Measurements from ENCODE around the gene SLC34A3.

The SLC34A3 gene

DNA sequence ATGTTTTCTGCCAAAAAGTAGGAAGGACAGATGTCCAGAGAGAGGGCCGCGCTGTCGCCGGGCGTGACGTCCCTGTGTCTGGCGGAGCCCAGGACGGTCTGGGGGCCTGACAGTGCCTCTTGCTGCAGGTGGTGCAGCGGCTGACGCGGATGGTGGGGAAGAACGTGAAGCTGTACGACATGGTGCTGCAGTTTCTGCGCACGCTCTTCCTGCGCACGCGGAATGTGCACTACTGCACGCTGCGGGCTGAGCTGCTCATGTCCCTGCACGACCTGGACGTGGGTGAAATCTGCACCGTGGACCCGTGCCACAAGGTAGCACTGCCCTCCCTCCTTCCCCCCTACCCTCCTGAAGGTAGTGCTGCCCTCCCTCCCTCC, 32.2 kb downstream of the SLC34A3 start:
- no peak for DNase-seq

DNA sequence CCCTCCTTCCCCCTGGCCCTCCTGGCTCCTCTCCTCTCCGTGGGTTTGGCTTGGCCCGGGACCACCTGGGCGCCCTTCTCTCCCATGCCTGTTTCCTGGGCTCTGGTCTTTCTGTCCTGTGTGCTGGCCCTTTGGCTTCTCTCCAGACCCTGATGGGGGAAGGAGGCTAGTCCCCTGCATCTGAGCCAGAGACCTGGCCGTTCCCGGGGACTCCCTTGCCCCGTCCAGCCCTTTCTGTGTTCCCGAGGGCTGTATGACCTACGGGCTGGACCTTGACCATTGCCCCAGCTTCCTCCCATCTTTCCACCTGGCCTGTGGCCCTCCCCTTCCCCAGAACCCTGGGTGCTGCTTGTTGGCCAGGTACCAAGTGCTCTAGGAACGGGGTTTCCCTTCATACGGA, 32.8 kb downstream of the SLC34A3 start:
- DNase-seq, result no peak

DNA sequence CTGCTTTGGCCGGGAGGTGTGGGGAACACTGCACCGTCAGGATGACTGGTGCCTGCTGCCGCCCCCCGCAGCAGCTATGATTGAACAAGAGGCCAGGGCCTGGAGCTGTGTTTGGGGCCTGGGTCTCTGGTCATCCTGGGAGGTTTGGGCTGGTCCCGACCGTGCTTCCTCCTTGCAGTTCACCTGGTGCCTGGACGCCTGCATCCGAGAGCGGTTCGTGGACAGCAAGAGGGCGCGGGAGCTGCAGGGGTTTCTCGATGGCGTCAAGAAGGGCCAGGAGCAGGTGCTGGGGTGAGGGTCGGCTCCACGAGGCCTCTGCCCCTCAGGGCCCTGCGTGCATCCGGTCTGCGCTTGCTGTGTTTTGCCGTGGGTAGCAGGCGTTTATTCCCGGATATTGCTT, 33.4 kb downstream of the SLC34A3 start:
- no peak for DNase-seq

DNA sequence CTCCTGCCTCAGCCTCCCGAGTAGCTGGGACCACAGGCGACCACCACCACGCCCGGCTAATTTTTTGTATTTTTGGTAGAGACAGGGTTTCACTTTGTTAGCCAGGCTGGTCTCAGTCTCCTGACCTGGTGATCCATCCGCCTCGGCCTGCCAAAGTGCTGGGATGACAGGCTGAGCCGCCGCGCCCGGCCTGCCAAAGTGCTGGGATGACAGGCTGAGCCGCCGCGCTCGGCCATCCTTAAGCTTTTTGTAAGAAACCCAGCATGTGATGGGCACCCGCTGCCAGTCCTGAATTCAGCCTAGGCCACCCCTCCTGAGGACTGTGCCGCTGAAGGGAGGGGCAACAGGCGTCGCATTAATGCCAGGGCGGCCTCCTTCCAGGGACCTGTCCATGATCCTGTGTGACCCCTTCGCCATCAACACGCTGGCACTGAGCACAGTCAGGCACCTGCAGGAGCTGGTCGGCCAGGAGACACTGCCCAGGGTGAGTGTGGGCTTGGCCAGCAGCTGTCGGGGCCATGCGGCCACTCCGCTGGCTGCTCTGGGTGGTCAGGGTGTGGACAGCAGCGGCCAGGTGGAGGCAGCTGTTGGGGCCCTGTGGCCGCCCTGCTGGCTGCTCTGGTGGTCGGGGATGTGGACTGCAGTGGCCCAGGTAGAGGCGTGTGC, 34.9 kb downstream of the SLC34A3 start:
- DNase-seq, result no peak

DNA sequence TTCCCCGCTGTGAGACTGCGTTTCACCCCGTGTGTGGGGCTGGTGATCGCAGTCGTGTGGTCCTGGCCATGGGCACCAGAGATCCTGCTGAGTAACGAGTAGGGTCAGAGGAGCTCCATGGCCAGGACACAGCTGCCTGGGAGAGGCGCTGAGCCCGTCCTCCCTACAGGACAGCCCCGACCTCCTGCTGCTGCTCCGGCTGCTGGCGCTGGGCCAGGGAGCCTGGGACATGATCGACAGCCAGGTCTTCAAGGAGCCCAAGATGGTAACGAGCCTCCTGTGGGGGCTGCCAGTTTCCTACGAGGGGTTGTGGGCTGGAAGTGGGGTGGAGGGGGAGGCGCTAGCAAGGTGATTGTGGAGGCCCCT, 35.4 kb downstream of the SLC34A3 start:
- no peak for DNase-seq

DNA sequence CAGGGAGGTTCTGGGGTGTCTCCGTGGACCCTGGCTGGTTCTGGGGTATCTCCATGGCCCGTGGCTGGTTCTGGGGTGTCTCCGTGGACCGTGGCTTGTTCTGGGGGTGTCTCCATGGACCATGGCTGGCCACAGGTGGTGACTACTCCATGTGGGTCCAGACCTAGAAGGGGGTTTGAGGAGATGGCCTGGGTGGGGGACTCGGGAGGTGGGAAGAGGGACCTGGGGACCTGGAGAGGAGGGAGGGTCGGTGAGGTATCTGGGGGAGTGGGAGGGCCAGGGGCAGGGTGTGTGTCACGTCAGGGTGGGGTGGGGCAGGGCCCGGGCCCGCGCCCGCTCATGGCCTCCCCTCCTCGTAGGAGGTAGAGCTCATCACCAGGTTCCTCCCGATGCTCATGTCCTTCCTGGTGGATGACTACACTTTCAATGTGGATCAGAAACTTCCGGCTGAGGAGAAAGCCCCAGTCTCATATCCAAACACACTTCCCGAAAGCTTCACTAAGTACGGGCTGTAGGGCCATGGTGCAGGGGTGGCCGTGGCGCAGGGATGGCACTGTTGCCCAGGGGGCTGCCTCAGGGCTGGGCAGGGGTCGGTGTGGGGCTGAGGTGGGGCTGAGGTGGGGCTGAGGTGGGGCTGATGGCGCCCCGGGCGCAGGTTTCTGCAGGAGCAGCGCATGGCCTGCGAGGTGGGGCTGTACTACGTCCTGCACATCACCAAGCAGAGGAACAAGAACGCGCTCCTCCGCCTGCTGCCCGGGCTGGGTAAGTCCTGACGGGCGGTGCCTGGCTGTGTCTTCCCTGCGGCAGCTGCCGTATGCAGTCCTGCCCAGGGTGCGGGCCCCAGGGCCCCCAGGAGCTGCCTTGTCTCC, 36.1 kb downstream of the SLC34A3 start:
- DNase-seq, result no peak

DNA sequence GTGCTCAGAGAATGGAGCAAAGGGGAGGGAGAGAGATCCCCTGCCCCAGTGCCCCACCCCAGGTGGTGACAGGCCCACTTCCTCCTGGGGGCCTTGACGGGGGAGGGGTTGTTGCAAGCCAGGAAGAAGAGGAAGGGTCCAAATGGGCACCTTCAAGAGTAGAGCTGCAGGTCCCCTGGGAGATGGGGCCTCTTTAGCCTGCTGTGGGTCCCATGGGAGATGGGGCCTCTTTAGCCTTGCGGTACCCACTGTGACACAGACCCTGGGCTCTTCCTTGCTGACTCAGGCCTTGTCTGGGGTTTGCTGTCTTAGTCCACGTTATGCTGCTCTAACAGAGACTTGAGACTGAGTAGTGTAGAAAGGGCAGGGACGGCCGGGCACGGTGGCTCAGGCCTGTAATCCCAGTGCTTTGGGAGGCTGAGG, 37.2 kb downstream of the SLC34A3 start:
- DNase-seq, result no peak

DNA sequence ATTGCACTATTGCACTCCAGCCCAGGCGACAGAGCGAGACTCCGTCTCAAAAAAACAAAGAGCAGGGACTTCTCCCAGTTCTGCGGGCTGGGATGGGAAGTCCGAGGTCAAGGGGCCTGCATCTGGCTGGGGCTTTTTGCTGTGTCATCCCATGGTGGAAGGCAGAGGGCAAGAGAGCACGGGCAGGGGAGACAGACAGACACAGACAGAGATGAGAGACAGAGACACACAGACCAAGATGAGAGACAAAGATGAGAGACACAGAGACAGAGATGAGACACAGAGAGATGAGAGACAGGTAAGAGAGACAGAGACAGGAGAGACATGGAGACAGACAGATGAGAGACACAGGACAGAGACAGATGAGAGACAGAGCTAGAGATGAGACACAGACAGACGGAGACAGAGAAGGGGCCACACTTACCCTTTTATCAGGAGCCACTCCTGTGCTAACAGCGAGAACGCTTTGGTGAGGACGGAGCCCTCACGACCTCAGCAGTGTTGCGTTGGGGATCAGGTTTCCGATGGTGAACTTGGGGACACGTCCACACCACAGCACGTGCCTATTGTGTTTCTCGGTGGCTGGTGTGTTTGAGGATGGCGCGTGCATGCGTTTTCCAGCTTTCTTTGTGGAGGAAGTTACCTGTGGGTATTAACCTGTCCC, 38.0 kb downstream of the SLC34A3 start:
- no peak for DNase-seq

DNA sequence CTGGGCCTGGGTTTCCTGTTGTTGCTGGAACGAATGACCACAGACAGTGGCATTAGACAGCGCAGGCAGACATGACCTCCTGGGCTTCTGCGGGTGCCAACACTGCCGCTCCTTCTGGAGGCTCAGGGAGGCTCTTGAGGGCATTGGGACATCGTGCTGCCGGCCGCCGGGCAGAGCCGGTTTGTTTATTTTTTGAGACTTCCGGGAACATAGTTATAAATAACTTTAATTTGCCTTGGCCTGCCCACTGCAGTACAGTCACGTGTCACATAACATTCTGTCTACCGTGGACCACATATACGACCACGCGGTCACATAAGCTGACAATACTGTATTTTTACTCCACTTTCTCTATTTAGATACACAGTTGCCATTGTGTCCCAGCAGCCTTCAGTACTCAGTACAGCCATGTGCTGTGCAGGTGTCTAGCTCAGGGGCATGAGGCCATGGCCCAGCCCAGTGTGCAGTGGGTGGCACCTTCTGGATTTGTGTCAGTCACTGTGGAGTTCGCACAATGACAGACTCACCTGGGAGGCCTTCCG, 38.6 kb downstream of the SLC34A3 start:
- DNase-seq, result no peak

DNA sequence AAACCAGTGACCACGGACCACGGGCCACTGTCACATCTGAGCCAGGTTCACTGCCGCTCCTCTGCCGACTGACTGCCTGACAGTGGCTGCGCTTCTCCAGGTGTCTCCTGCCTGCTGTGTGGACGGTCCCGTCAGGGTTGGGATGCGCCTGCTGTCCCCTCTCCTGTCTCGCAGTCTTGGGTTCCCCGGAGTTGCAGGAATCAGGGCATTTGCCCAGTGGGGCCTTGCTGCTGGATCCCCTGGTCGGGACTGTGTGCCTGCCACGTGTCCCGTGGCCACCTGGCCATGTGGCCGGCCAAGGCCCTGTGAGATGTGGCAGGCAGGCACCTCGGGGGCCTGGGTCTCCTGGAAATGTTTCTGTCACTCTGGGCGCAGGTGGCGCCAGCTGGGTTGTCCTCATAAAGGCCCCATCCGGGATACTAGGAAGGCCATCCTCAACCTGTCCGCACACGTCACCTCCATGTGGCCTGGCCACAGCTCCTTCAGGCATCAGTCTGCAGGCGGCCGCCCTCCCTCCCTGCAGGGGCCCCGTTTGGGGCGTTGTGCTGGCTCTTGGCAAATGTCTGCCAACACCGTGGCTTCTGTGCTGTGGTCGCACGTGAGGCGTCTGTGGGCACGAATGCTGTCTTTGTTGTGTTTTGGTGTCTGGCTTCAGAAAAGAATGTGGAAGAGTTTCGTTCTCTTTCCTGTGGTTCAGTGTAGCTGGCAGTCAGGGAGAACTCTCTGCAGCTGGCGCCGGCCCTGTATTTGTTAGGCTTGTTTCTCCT, 40.4 kb downstream of the SLC34A3 start:
- no peak for DNase-seq

DNA sequence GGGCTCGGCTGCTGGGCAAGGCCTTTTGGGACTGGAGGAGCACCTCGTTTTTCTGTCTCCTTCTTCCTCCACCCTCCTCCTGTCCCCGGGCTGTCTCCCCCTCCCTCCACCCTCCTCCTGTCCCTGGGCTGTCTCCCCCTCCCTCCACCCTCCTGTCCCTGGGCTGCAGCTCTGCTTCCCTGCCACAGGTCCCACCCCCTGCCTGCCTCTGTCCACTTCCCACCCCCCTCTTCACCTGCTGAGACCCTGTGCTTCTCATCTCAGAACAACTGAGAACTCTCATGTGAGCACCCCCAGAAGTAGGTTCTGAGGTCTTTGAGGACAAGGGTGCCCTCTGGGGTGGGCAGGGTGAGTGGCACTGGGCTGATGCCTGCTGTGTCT, 41.0 kb downstream of the SLC34A3 start:
- no peak for DNase-seq

DNA sequence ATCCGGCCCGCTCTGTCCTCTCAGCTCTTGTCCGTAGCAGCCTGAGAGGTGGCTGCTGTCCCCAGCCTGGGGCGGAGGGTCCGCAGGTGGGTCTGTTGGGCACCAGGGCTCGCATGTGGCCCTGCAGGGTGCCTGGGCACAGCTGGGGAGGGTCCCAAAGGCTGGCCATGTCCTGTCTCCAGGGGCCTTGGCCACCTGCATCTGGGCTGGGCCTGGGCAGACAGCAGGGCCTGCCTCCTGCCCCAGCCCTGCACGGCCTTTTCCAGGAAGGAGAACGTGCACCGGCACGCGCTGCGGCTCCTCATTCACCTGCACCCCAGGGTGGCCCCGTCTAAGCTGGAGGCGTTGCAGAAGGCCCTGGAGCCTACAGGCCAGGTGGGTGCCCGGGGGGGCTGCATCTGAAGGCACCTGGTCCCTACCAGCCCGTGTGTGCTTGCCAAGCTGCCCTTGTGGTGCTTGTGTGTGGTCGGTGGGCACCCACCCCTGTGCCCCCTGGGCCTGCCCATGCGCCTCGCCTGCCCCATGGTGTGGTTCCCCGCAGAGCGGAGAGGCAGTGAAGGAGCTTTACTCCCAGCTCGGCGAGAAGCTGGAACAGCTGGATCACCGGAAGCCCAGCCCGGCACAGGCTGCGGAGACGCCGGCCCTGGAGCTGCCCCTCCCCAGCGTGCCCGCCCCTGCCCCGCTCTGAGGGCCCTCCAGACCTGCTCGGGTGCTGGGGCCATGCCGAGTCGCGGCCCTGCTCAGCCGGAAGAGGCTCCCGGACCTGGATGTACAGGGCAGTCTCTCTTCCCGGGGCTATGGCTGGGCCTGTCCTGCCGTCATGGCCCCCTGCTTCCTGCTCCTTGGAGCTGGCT, 41.8 kb downstream of the SLC34A3 start:
- DNase-seq, result no peak

DNA sequence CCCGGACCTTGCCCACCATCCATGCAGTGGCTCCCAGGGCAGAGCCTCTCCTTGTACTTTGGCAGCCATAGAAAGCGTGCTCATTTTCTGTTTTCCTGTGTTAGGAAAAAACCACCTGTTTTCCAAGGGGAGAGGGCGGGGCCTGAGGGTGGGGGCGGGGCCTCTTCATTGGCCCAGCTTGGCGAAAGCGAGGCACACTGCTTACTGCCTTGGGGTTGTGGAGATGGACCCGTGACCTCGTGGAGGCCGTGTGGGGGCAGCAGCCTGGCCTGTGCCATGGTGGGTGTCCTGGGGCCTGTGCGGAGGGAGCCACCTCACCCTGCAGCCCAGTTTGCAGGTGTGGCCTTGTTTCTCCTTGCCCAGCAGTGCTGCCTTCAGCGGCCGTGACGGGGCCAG, 42.4 kb downstream of the SLC34A3 start:
- no peak for DNase-seq

DNA sequence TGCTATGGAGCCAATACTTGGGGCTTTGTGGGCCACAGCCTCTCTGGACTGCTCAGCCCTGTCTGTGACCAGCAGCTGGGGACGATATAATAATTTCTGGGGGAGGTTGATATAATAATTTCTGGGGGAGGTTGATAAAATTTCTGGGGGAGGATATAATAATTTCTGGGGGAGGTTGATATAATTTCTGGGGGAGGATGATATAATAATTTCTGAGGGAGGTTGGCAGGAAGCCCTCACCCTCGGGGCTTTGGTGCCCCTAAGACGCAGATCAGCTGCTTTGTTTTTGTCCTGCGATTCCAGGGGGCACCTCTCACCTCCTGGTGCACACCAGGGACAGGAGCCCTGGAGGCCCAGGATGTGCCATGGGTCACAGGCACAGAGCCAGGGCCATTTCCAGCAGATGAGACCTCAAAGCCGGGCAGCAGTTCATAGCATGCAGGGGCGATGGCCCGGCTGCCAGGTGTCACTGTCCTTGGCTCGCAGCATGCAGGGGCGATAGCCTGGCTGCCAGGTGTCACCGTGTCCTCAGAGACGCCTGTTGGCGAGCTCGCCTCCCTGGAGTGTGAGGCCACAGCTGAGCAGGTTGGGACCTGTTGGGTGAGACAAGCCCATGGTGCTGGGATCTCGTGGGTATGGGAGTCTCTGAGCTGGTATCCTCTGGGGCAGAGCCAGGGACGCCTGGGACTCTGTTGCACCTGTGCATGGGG, 43.1 kb downstream of the SLC34A3 start:
- no peak for DNase-seq

DNA sequence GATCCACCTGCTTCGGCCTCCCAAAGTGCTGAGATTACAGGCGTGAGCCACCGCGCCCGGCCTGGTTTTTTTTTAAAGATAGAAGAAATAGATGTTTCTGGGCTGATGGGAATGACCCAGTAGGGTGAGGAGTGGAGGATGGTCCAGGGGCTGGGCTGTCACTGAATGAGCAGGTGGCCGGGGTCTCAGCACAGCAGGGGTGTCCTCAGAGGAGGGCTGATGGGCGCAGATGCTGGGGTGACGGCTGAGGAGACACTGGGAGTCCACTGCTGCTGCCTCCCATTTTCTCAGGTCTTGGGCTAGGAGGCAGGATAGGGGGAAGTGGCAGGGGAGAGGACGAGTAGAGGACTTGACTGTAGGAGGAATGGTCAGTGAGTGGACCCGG, 44.5 kb downstream of the SLC34A3 start:
- DNase-seq, result no peak

DNA sequence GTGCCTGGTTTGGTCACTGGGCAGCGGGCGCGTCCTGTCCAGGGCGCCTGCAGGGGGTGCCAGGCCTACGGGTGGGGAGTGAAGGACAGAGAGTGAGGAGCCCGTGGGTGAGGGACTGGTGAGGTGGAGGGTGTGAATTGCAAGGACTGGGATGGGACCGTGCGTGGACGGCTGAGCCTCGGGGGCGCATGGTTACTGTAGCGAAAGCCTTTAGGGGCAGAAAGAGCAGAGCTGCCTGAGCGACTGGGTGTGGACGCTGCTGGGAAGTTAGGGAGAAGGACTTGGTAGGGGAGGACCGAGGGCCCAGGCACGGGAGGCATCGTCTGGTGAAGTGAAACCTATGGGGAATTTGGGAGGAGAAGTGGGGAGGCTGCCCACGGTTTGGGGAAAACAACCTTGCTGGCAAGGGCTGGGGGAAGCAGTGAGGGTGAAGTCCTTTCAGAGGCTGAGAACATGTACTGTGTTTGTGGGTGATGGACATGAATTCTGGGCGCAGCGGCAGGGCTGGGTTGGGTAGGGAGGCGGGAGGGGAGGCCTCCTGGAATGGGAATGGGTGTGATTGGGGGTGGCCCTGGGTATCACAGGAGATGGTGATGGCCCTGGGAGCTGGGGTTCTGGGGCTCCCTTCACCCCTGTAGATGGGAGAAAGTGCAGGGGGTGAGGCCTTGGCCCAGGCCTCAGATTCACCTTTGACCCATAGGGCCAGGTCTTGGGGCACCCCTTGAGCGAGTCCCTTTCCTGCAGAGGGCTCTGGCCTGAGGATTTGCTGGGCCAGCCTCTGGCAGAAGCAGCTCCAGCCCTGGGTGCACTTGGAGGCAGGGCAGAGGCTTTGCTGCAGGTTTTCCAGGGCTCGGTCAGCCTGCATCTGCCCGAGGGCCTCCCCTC, 45.1 kb downstream of the SLC34A3 start:
- no peak for DNase-seq

DNA sequence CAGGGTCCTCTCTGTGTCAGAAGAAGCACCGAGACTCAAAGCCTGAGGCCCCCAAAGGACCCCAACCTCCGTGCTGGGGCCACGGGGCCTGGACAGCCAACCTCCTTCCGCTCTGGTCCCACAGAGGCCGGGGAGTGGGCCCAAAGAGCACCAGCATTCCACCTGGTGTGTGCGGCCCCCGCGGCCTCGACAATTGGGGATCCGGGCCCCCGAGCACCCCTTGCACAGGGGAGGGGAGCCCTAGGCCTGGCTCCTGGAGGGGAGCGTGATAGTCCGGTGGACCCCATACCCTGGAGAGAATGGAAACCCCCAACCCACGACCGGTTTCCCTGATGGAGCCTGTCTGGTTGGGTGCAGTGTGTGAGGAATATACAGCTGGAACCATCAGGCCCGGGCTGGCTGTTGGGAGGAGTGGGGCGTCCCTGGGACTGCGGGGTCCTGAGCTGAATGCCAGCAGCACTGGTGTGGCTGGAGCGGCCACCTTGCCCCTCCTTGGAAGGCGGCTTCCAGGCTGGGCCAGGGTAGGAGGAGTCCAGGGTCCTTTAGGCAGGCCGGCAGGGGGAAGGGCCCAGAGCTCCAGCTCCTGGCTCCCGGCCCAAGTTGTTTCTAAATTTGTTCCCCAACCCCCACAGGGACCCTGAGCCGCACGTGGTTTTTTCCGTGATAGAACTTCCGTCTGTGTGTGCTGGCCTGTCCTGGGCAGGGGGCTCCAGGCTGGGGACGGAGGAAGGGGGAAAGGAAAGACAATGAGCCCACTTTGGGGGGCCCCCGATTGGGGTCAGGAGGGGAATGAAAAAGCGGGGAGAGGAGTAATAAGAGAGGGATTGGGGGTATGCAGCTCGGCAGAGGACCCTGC, 46.0 kb downstream of the SLC34A3 start:
- DNase-seq, result no peak

DNA sequence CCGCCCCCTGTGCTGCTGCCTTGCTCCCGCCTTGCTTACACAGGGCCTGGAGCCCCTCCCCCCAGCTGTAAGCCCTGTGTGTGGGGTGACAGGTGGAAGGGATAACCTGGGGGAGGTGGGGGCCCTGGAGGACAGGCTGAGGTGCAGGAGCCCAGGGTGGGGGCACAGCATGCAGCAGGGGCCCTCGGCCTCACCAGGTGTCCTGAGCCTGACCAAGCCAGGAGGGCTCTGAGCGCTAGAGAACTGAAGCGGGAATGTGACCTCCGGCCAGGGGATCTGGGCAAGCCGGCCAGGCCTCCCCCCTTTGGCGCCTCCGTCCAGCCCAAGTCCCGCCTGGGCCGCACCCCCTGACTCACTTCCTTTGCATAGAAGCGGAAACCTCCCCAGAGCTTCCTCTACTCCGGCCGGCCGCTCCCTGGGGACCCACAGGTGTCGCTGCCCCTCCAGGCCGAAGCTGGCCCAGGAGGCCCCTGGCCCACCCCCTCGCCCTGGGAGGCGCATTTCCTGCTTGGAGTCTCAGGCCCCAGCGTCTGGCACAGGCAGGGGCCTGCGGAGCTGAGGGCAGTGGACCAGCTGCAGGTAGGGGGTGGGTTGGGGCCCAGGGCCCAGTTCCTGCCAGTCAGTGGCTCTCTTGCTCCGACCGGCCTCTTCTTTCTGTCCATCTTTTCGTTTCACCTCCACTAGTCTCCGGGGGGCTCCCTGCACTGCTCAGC, 46.8 kb downstream of the SLC34A3 start, which contains the start of gene TOR4A:
Gene TOR4A (plus strand): TSS at position 398 of the 713 bp plus-strand sequence. CDS start 964 bp downstream, outside the sequence.
- DNase-seq, result no peak
